OCI-LY1 (cell line): Measurements from ENCODE around the gene BAIAP2.

Experiments used
- CTCF ChIP-seq: fragments of 200-600 bp; sonication (generic), shearing (Covaris generic); IDR thresholded peaks from 2 replicates; pipeline ENCODE4 v1.5.1; 2017; ENCODE audit warnings: mild to moderate bottlenecking, antibody characterized with exemption, low read length, moderate library complexity, mixed read lengths
- EZH2 ChIP-seq: fragments of 200-600 bp; sonication (generic), shearing (Covaris generic); IDR thresholded peaks from 2 replicates; pipeline ENCODE4 v1.8.0; 2017; ENCODE audit warnings: borderline replicate concordance, mixed run types, mild to moderate bottlenecking, antibody characterized with exemption, low read length, moderate library complexity, mixed read lengths

- TF ChIP-seq CTCF = no peak
- no peak for TF ChIP-seq EZH2
Observed at GRCh38 chr17:81115749-81116464, 81.0 kb downstream of the BAIAP2 start.
